HG02610 (cell line): ENCODE results near the gene SERP2.

Experiments used
- ATAC-seq: cut with Tn5 transposase; IDR thresholded peaks from one replicate; pipeline ENCODE4 v1.9.1; 2021; ENCODE audit warnings: mild to moderate bottlenecking, moderate library complexity; ENCODE audit not compliant: unreplicated experiment

SERP2 gene

GRCh38 chr13:44386913-44387556 lies 13.4 kb downstream of the SERP2 start:
- no peak for ATAC-seq

DNA sequence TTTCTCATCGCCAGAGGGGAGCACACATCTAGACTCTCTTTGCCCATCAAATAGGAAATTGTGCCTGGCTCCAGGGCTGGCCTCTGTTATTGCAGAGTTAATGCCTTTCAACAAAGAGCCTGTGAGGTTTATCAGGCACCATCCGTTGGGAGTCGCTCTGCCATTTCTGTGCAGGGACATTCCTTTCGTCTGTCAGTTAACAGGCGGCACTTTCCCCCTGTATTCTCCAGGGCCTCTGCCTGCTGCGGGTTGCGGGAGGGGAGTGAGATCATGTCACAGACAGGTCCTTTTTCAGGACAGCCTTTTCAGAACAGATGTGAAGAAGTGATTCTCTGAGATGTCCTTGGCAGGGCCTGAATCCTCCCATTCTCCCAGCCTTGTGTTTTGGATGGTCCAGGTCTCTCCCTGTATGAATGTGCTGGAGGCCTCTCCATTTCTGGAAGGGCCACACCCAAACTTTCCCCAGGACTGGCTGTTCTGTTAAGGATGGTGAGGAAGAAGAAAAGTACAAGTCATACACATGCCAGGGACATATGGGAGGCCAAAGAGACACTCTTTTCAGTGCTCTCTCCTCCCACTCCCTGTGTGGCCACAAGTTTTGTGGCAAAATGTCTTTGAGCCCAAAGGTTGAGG lies 14.9 kb downstream of the SERP2 start:
- no peak for ATAC-seq

DNA sequence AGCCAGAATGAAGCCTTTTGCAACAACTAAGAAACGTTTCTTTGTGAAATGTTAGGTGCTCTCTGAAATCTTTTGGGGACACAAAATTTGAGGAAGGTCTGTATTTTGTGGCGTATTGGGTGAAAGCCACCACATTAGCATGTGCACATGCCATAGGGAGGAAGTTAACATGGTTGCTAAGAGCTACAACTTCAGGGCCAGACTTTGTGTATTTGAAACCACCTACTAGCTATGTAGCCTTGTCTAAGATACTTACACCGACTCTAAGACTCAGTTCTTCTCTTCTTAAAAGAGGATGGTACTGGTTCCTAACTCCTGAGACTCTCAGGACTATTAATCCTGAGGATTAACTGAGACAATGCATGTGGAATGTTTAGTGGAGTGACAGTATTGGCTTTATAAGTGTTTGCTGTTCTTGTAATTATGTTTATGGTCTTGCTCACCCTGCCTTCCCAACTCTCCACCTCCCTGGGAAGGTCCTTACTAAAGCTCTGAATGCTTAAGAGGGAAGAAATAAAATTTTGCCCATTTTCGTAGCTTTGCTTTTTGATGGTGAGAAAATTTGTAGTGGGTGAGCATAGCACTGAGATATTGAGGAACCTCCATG lies 15.5 kb downstream of the SERP2 start:
- no peak for ATAC-seq

GRCh38 chr13:44389876-44390275 lies 16.3 kb downstream of the SERP2 start:
- ATAC-seq, result no peak

DNA sequence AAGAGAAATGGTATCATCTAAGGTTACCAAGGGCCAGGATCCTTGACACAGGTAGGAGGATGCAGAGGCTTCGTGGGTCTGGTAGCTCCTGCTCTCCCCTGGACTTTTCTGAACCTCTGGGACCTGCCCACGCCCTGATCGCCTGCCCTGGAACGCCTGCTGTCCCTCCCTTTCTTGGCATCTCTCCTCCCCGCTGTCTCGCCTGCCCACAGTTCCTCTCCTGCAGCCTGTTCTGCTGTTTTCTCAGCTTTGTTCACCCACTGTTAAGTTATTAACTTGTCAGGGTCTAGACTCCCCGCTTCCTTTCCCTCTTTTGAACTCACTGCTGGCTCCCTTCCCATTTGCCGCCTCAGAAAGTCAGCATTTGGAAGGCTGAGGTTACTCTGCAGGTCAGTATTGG lies 19.8 kb downstream of the SERP2 start:
- ATAC-seq, result no peak

DNA sequence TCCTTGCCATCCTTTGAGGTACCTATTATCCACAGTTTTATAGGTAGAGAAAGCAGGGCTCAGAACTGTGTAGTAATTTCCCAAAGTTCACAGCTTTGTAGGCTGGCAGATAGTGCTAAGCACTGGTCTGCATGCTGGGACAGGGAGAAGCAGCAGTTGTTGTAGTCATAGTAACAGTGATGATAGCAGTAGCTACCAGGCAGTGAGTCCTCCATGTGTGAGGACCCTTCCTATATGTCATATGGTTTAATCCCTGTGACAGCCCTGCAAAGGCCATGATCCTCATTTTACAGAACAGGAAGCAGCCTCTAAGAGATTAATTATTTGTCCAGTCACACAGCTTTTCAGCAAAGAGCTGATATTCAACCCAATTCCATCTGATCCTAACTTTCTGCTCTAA lies 21.0 kb downstream of the SERP2 start:
- no peak for ATAC-seq

GRCh38 chr13:44395976-44396694 lies 22.5 kb downstream of the SERP2 start:
- no peak for ATAC-seq

DNA sequence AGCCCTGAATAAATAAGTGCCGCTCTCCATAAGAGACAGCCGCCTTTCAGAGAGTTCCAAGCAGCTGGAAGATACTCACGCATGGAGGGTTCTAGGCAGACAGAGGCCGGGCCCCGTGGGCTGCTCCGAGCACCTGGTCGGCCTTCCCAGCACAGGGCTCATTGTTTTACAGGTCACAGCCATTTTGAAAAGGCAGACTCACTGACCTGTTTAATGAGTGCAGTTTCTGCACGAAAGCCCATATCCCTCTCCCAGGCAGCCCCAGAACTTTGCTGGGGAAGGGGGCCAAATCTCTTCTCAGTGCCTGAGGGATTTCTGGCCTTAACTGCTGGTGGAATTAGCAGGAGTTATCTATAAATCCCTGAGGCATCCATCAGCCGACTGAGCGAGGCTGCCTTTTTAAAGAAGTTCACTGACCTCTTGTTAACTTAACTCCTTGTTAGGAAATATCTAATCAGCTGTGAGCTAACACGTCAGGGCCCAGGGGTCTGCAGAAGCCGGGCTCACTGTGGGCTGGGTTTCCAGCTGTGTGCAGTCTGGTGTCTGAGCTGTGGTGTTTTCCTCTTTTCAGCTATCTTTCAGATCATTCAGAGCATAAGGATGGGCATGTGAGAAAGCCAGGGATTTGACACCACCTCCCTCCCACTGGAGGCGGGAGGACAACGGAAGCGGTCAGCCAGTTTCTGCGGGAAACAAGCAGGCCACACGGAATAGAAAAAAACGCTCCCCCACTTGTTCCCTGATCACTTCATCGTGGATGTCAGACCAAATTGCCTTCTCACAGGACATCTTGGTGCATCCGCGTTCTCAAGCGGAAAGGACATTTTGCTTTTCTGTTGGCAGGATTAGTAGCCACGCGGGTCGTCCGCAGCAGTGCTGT lies 23.3 kb downstream of the SERP2 start:
- no peak for ATAC-seq

- no peak for ATAC-seq
Observed at GRCh38 chr13:44397766-44398223, 24.2 kb downstream of the SERP2 start.

- ATAC-seq, result no peak
Observed at GRCh38 chr13:44398606-44399005, 25.0 kb downstream of the SERP2 start.

DNA sequence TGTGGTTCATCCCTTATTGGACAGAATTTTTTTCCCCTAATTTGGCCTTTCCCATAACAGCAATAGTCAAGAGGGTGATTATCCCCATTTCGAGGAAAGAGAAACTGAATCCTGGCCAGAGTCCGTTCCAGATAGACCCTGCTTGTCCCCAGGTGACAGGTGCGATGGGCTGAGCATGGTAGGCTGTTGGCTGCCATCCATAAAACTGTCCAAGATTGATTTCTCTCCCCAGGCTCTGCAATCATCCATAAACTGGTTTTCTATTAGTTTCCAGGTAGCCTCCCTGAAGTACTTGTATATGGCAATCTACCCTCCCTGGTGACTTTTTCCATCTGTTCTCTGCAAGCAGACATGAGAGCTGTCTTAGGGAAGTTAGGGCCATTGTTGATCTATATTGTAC lies 25.4 kb downstream of the SERP2 start:
- ATAC-seq, result no peak

- no peak for ATAC-seq
Observed at GRCh38 chr13:44400736-44401135, 27.1 kb downstream of the SERP2 start.

DNA sequence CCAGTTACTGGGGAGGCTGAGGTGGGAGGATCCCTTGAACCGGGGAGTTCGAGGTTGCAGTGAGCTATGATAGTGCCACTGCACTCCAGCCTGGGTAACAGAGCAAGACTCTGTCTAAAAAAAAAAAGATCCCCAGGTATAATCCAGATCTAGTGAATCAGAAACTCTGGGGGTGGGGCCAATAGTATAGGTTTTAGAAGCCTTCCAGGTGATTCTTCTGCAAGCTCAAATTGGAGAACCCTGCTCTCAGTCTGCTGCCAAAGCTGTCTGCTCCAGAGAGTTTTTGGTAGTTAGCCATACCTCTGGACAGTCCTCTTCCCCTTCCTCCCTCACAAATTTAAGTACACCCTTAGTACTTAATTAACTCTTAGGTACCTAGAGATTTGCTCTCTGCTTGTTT lies 28.0 kb downstream of the SERP2 start:
- no peak for ATAC-seq

- ATAC-seq, result no peak
Observed at GRCh38 chr13:44402899-44403445, 29.3 kb downstream of the SERP2 start.

GRCh38 chr13:44403461-44404056 lies 29.9 kb downstream of the SERP2 start:
- no peak for ATAC-seq

- ATAC-seq, result no peak
Observed at GRCh38 chr13:44404261-44405132, 30.9 kb downstream of the SERP2 start.

DNA sequence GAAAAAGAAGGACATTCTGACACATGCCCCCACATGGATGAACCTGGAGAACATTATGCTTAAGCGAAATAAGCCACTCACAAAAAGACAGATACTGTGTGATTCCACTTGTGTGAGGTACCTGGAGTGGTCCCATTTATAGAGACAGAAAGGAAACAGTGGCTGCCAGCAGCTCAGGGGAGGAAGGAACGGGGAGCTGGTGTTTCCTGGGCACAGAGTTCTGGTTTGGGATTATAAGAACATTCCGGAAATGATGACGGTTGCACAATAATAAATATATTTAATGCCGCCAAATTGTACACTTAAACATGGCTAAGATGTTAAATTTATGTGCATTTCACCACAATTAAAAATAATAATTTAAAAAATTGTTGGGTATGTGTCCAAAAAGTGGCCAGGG lies 33.0 kb downstream of the SERP2 start:
- no peak for ATAC-seq

GRCh38 chr13:44407379-44407778 lies 33.8 kb downstream of the SERP2 start:
- no peak for ATAC-seq

DNA sequence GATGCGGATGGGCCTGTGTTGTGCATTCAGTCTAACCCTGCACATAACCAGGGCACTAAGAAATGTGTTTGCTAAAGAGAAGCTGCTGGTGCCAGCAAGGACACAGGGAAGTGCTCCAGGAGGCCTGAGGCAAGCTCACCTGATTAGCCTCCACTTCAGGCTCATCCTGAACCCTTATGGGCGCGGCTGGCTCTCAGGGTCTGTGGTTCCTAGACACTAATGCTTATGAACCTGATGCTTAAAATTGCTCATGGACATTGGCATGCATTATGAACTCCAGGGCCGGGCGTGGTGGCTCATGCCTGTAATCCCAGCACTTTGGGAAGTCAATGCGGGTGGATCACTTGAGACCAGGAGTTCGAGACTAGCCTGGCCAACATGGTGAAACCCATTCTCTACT lies 34.3 kb downstream of the SERP2 start:
- no peak for ATAC-seq
